Transverse colon (tissue), 4 donors: ENCODE measurements around the gene RECK. TPM values are rescaled to one million over a fixed set of nuclear protein-coding genes. Genes with fewer than 3 reads are reported as not detected.

Experiments used
- DNase-seq: peaks from one replicate; pipeline ENCODE4 v3.0.0-alpha.2; 2019
- H3K27ac ChIP-seq, 4 donors: fragments of 200-600 bp; sonication (generic); 2 replicates each; pipeline ENCODE4 v1.5.1; 2016 to 2018; ENCODE audit warnings: inconsistent platforms in 4 of 4
- H3K27me3 ChIP-seq: fragments of 200-600 bp; sonication (generic); 2 replicates; pipeline ENCODE4 v1.5.1; 2017; ENCODE audit warnings: inconsistent platforms
- H3K36me3 ChIP-seq, 4 donors: fragments of 200-600 bp; sonication (generic); 2 replicates each; pipeline ENCODE4 v1.5.1; 2017 to 2019; ENCODE audit warnings: inconsistent platforms in 4 of 4
- H3K4me1 ChIP-seq, 4 donors: fragments of 200-600 bp; sonication (generic); 2 replicates each; pipeline ENCODE4 v1.5.1; 2017 to 2020; ENCODE audit warnings: inconsistent platforms in 4 of 4
- H3K4me3 ChIP-seq, 4 donors: fragments of 200-600 bp; sonication (generic); 1 replicate in 1 of 4; 2 replicates in 3 of 4; pipeline versions ENCODE4 v1.5.1 to v1.6.1; 2017 to 2019; ENCODE audit warnings: inconsistent platforms in 4 of 4
- H3K9me3 ChIP-seq, 2 donors: fragments of 200-600 bp; sonication (generic); 2 replicates each; pipeline ENCODE4 v1.5.1; 2017 to 2019; ENCODE audit warnings: inconsistent platforms in 2 of 2
- EP300 ChIP-seq: sonication (generic); formaldehyde crosslinking; IDR thresholded peaks from one replicate; pipeline ENCODE4 v1.6.1; 2017; ENCODE audit warnings: antibody characterized with exemption, low read depth
- POLR2A ChIP-seq: fragments of 450-650 bp; IDR thresholded peaks from one replicate; pipeline ENCODE4 v1.6.1; 2016; ENCODE audit warnings: antibody characterized with exemption, mild to moderate bottlenecking, moderate library complexity
- POLR2AphosphoS5 ChIP-seq, 3 donors: sonication (generic); formaldehyde crosslinking; IDR thresholded peaks; one replicate each; pipeline ENCODE4 v1.6.1; 2016; ENCODE audit warnings: antibody characterized with exemption in 3 of 3
- WGBS, 2 donors: methylation state at CpG; one replicate each; pipeline ENCODE4 v1.1.5; 2018; ENCODE audit warnings: low coverage in 1 of 2; 5-methylcytosine and 5-hydroxymethylcytosine counted together
- in situ Hi-C, 4 donors: fragments of 200-750 bp; cut with MboI; loops; one replicate each; pipeline versions ENCODE4 v1.15.0 to v1.15.1; 2017; ENCODE audit warnings: low sequenced_read_pairs in 3 of 4, low pct_ligation_motif_present in 1 of 4, low pct_unique_long_range_greater_than_20kb in 1 of 4
- intact Hi-C: fragments of 100-400 bp; cut with DNase I; formaldehyde crosslinking; loops from one replicate; pipeline ENCODE4 v1.15.1; 2023; ENCODE audit warnings: low total_unique reads
- total RNA-seq, 4 donors: library from RNA; depleted of rRNA; stranded (reverse); fragments of >200 nt; gene quantifications; one replicate each; pipeline ENCODE4 v1.1.0, GENCODE V29; 2016
- TF ChIP-seq, protein P1 (sequence below), 5 experiments: fragments of 200-600 bp in 3 of 5; fragments of 450-650 bp in 2 of 5; sonication (generic) in 3 of 5; IDR thresholded peaks; 1 replicate in 2 of 5; 2 replicates in 3 of 5; pipeline ENCODE4 v1.5.1; 2016 to 2017; ENCODE audit warnings: antibody characterized with exemption in 5 of 5, inconsistent platforms in 3 of 5, mild to moderate bottlenecking in 2 of 5, moderate library complexity in 1 of 5

The RECK gene
- total RNA-seq, 4 donors from 2014 or later: 1.5 to 30.3 (median 6.0) TPM

DNA sequence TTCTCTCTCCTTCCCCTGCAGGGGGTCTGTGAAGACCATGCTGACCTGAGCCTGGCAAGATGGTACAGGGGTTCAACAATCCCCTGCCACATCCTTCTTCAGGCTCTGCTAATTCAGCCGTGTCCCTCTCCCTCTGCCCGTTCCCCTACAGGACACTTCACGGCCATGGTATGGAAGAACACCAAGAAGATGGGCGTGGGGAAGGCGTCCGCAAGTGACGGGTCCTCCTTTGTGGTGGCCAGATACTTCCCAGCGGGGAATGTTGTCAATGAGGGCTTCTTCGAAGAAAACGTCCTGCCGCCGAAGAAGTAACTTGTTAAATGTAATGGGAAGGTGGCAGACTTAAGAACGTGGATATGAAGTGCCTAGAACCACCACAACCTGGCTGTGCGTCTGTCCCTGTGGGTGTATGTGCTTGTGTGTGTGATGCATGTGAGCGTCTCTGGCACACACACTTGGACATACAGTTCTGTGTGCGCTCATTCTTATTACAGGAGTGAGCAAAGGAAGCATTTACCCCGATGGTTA is 125.6 kb downstream of the RECK start:
- peak overlapping the region; percentile 79 to 84 (median 81) for H3K27ac ChIP-seq
- no peaks in the 10 kb centered on the region for H3K36me3 ChIP-seq
- no peak overlapping the region for H3K4me3 ChIP-seq
- no peak for DNase-seq
- peaks cover 9 to 35% (median 25%) of the 10 kb centered on the region in 4 donors for H3K4me1 ChIP-seq
- 90 to 93% methylated on average over 9 to 17 of the region's 17 CpGs for WGBS, 2 donors
- intact Hi-C loops (no loop called here), in situ Hi-C loops (loop anchor here in 2 of 4 donors (10.0 to 25.0 kb wide), 2 partner anchors 57 to 125 kb away; partner anchors contain the start of gene RECK (in 1 of the 2))
- H3K9me3 ChIP-seq: no peaks in the 10 kb centered on the region
- TF ChIP-seq EP300 (no peak), POLR2A (no peak), POLR2AphosphoS5 (IDR thresholded peaks at IDR 0.05) (no peak)
- TF ChIP-seq, protein P1, sequence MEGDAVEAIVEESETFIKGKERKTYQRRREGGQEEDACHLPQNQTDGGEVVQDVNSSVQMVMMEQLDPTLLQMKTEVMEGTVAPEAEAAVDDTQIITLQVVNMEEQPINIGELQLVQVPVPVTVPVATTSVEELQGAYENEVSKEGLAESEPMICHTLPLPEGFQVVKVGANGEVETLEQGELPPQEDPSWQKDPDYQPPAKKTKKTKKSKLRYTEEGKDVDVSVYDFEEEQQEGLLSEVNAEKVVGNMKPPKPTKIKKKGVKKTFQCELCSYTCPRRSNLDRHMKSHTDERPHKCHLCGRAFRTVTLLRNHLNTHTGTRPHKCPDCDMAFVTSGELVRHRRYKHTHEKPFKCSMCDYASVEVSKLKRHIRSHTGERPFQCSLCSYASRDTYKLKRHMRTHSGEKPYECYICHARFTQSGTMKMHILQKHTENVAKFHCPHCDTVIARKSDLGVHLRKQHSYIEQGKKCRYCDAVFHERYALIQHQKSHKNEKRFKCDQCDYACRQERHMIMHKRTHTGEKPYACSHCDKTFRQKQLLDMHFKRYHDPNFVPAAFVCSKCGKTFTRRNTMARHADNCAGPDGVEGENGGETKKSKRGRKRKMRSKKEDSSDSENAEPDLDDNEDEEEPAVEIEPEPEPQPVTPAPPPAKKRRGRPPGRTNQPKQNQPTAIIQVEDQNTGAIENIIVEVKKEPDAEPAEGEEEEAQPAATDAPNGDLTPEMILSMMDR (IDR thresholded peaks at IDR 0.05): no peak
- no peaks in the 10 kb centered on the region for H3K27me3 ChIP-seq

DNA sequence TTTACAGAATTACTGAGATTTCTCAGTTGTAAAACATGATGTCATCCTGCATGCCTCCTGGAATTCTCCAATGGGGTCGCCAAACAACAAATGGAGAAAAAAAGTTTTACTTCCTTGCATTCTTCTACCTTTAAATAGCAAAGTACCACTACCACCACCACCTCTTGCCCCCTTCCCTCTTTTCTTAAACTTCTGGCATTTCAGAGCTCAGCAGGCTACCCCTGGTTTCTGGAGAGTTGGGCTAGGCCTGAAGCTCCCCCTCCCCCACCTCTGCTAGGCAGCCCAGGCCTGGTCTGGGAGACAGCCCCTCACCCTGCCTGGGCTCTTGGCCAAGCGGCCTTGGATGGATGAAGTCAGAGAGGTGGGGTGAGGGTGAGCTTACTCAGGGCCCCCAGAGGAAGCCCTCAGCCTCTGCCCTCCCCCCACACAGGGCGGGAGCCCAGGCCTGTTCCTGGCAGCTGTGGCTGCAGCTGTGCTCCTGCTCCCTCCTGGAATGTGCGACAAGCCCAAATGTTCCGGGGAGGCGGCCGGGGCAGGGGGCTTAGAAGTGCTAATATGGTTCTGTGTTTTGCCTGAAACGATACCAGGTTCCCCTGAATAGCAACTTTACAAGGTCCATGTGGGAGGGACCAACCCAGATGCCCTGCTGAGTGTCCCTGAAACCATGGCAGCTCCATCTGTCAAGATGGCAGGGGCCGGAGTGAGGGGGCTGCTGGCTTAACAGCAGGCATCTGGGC is 126.5 kb downstream of the RECK start:
- DNase-seq: no peak
- H3K4me3 ChIP-seq: no peak overlapping the region
- peak overlapping the region; percentile 79 to 84 (median 81) for H3K27ac ChIP-seq
- TF ChIP-seq EP300 (no peak), POLR2AphosphoS5 (IDR thresholded peaks at IDR 0.05) (peak in 2 of 3 donors; percentile 4 to 8)
- H3K27me3 ChIP-seq: no peaks in the 10 kb centered on the region
- H3K4me1 ChIP-seq: peaks cover 9 to 30% (median 22%) of the 10 kb centered on the region in 4 donors
- WGBS, 2 donors: 57 to 82% methylated on average over 1 to 8 of the region's 9 CpGs
- no peaks in the 10 kb centered on the region for H3K36me3 ChIP-seq
- intact Hi-C loops (no loop called here), in situ Hi-C loops (loop anchor here in 2 of 4 donors (10.0 to 25.0 kb wide), 2 partner anchors 58 to 126 kb away; partner anchors contain the start of gene RECK (in 1 of the 2))
- H3K9me3 ChIP-seq: no peaks in the 10 kb centered on the region

DNA sequence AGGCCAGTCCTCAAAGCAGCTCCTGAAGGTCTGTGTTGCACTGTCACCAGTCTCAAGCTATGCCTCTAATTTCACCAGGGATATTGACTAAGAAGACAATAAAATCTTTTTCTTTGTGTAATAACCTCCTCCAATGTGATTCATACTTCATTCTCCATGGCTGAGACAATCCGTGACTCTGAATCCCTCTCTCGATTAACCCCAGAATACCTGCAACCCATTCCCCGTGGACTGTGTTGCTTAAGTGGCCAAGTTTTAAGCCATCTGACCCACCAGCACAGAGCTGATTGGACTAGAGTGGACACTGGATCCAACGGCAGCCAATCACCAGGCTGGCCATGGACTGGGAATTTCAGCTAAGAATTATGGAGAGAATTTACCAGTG is 127.1 kb downstream of the RECK start:
- H3K27me3 ChIP-seq: no peaks in the 10 kb centered on the region
- no peak for DNase-seq
- no peaks in the 10 kb centered on the region for H3K36me3 ChIP-seq
- TF ChIP-seq POLR2A (no peak), EP300 (no peak), POLR2AphosphoS5 (IDR thresholded peaks at IDR 0.05) (no peak)
- TF ChIP-seq, protein P1 (IDR thresholded peaks at IDR 0.05): no peak
- in situ Hi-C loops: loop anchor here in 2 of 4 donors (10.0 to 25.0 kb wide), 2 partner anchors 59 to 126 kb away; partner anchors contain the start of gene RECK (in 1 of the 2)
- H3K9me3 ChIP-seq: no peaks in the 10 kb centered on the region
- WGBS, 2 donors: 58 to 61% methylated on average over 3 to 4 of the region's 4 CpGs
- H3K27ac ChIP-seq: peak overlapping the region; percentile 79 to 84 (median 81)
- no peak overlapping the region for H3K4me3 ChIP-seq
- intact Hi-C loops: no loop called here
- H3K4me1 ChIP-seq: peaks cover 9 to 30% (median 22%) of the 10 kb centered on the region in 4 donors

DNA sequence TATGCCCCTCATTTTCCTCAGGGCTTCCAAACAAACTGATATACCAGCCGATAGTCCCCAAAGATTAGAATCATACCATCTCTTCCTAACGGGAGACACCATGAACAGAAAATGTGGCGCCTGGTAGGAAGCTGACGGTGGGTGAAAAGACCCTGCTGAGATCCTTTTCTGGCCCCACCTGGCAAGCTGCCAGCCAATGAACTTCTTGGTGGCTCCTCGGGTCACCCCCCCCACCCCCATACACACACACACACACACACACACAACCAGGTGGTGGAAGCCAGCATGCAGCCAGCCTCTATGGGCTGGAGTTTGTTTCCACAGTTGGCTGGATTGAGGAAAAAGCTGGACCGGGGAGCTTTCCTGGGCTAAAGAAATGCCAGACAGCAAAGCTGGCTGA is 127.7 kb downstream of the RECK start:
- no peak for DNase-seq

More for the DNA sequence above, 127.7 kb downstream of the RECK start:
- WGBS, 2 donors: 75 to 100% methylated on average over 1 to 6 of the region's 6 CpGs
- in situ Hi-C loops (loop anchor here in 2 of 4 donors (10.0 to 25.0 kb wide), 2 partner anchors 60 to 127 kb away; partner anchors contain the start of gene RECK (in 1 of the 2)), intact Hi-C loops (no loop called here)
- Histone ChIP-seq H3K27me3 (no peaks in the 10 kb centered on the region), H3K27ac (peak overlapping the region; percentile 79 to 84 (median 81)), H3K36me3 (no peaks in the 10 kb centered on the region), H3K4me1 (peaks cover 9 to 30% (median 22%) of the 10 kb centered on the region in 4 donors), H3K9me3 (no peaks in the 10 kb centered on the region), H3K4me3 (no peak overlapping the region)
- TF ChIP-seq POLR2A (no peak), POLR2AphosphoS5 (IDR thresholded peaks at IDR 0.05) (no peak), EP300 (no peak)
- TF ChIP-seq, protein P1 (IDR thresholded peaks at IDR 0.05): no peak
